Thymus (tissue), 11 donors: ENCODE data around the gene S100A10. TPM values are rescaled to one million over a fixed set of nuclear protein-coding genes. Genes with fewer than 3 reads are reported as not detected.

Experiments
- DNase-seq, 9 donors: peaks; one replicate each; pipeline ENCODE4 v3.0.0-alpha.2; 2013; ENCODE audit warnings: low spot score in 9 of 9, low read depth in 6 of 9, missing footprints in 1 of 9
- H3K27ac ChIP-seq, 2 donors: one replicate each; pipeline ENCODE4 v1.5.1; 2013; ENCODE audit warnings: control low read depth in 1 of 2, low read depth in 1 of 2, low read length in 1 of 2, mild to moderate bottlenecking in 1 of 2, moderate library complexity in 1 of 2
- H3K27me3 ChIP-seq, 2 donors: one replicate each; pipeline ENCODE4 v1.5.1; 2013; ENCODE audit warnings: low read length in 1 of 2; ENCODE audit not compliant: control insufficient read depth in 2 of 2, insufficient read depth in 1 of 2
- H3K36me3 ChIP-seq, 2 donors: one replicate each; pipeline ENCODE4 v1.5.1; 2013; ENCODE audit warnings: low read length in 1 of 2, mild to moderate bottlenecking in 1 of 2, moderate library complexity in 1 of 2; ENCODE audit not compliant: control insufficient read depth in 2 of 2, insufficient read depth in 2 of 2
- H3K4me1 ChIP-seq, 2 donors: one replicate each; pipeline ENCODE4 v1.5.1; 2013; ENCODE audit warnings: low read length in 2 of 2; ENCODE audit not compliant: control insufficient read depth in 2 of 2, insufficient read depth in 2 of 2
- H3K4me3 ChIP-seq, 2 donors: one replicate each; pipeline ENCODE4 v1.5.1; 2013; ENCODE audit warnings: low read length in 2 of 2, control low read depth in 1 of 2, mild to moderate bottlenecking in 1 of 2
- H3K9me3 ChIP-seq, 2 donors: one replicate each; pipeline ENCODE4 v1.5.1; 2013; ENCODE audit warnings: low read length in 1 of 2, mild to moderate bottlenecking in 1 of 2; ENCODE audit not compliant: control insufficient read depth in 2 of 2, insufficient read depth in 1 of 2
- WGBS: extraction: QIAGEN DNeasy Blood & Tissue Kit; methylation state at CpG from one replicate; pipeline ENCODE4 v1.1.7; 2013; 5-methylcytosine and 5-hydroxymethylcytosine counted together
- polyA plus RNA-seq: library from polyadenylated mRNA; stranded (reverse); fragments of 200-250 nt; gene quantifications from one replicate; pipeline ENCODE4 v1.2.3, GENCODE V29; 2013
- total RNA-seq: library from RNA; stranded (reverse); fragments of 120-200 nt; gene quantifications from one replicate; pipeline ENCODE4 v1.2.4, GENCODE V29; 2013
- donor health status: healthy.

The S100A10 gene
- total and polyA plus RNA-seq, 2 donors = 46.1 to 592 TPM

DNA sequence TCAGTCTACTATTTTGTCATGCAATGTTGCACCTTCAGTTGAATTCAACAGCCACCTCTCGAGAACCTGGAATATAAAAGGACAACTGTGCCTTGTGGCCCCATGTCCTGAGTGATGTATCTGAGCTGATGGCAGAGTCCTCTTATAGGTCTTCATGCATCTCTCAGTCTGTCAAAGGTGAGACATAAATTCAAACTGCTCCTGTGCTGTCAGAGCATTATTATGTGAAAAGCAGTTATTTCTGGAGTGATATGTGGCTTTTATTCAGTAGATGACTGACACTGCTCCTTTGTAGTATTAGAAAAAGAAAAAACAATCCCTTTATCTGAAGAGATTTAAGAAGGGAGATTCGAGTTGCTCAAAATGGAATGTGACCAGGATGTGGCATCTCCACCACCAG lies 8.4 kb downstream of the S100A10 start:
- peaks cover 0 to 21% of the 10 kb centered on the region in 2 donors for H3K27me3 ChIP-seq
- no peak for DNase-seq
- H3K4me1 ChIP-seq = no peaks in the 10 kb centered on the region
- no peaks in the 10 kb centered on the region for H3K9me3 ChIP-seq
- H3K4me3 ChIP-seq = no peak overlapping the region
- peaks cover 3 to 10% of the 10 kb centered on the region in 2 donors for H3K36me3 ChIP-seq
- 96% methylated on average over 2 of the region's 2 CpGs for WGBS
- H3K27ac ChIP-seq = no peak overlapping the region

DNA sequence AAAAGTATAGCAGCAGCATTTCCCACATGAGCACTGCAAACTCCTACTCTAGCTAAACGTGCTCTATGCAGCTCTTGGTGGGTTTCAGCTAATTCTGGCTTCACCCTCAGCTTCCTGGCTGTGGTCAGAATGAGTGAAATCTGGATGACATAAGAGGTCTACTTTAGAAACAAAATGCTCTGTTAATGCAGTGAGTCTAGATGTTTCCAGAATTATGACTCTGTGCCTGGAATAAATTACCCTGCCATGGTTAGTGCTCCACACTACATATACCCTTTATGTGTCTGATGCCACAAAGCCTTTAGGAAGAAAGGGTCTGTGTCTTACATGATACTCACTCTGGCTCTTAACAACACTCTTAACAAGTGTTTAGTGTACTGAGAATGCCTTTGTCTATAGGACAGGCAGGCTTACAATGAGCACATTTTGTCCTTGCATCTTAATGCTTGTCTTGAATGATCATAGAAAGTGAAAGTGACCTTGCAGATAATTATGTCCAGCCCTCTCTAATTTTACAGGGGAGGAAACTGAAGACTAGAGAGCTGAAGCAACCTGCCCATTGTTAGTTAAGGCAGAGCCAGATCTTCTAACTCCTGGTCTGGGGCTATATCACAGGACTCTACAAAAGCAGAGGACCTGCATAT lies 9.2 kb downstream of the S100A10 start:
- 7% methylated on average over 1 of the region's 1 CpG for WGBS
- no peaks in the 10 kb centered on the region for H3K4me1 ChIP-seq

DNA sequence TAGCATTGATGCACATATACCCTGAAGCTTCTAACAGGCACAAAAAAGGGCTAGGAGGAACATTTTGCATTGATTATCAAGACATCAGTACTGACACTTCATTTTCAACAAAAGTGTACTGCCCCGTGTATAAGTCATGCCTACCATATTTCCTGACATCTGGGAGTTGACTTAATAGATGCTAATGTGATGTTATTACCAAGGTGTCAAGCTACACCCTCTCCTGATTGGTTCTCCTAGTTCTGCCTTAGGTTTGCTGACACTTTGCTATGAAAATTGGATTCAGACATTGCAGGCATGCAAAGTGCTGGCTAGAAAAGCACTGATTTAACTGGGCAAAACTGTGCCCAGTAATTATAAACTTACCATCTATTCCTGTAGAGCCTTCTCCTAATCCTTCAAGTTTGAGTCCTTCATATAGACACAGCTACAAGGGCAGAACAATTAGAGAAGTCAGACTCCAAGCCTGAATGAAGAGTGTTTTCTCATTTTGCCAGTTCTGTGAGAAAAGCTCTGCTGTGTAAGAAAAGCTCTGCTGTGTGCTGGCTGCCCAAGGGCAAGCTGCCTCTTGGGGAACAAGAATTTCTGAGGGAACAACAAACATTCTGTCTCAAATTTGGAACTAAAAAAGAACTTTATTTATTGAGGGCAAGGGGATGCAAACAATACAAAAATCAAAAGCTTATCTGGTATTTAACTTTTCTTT lies 11.2 kb downstream of the S100A10 start:
- no peak overlapping the region for H3K27ac ChIP-seq
- no peak overlapping the region for H3K4me3 ChIP-seq
- WGBS = 79% methylated on average over 1 of the region's 1 CpG
- peaks cover 3 to 10% of the 10 kb centered on the region in 2 donors for H3K36me3 ChIP-seq
- no peaks in the 10 kb centered on the region for H3K9me3 ChIP-seq
- H3K4me1 ChIP-seq = no peaks in the 10 kb centered on the region
- DNase-seq = no peak
- H3K27me3 ChIP-seq = peaks cover 0 to 13% of the 10 kb centered on the region in 2 donors

More for the DNA sequence above, 9.2 kb downstream of the S100A10 start:
- Histone ChIP-seq H3K4me3 (no peak overlapping the region), H3K36me3 (peaks cover 3 to 10% of the 10 kb centered on the region in 2 donors), H3K27ac (no peak overlapping the region), H3K9me3 (no peaks in the 10 kb centered on the region), H3K27me3 (peaks cover 0 to 14% of the 10 kb centered on the region in 2 donors)
- peak in 1 of 9 donors; percentile 37 for DNase-seq

DNA sequence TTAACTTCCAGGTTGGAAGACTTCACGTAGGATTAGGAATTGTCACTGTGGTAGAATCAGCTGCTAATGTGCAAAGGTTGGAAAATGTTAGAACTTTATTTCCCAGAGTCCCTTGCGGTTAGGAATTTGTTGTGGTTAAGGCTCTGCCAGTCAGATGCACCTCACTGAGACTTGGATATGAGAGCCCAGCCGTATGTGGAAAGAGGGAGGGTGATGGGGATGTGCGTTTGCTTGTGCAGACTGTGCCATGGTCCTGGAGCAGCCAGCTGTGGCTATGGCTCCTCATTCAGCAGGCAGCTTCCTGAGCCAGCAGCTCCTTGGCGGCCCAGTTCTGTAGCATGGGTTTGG lies 12.5 kb downstream of the S100A10 start:
- Histone ChIP-seq H3K4me3 (no peak overlapping the region), H3K9me3 (no peaks in the 10 kb centered on the region), H3K4me1 (no peaks in the 10 kb centered on the region), H3K27ac (no peak overlapping the region), H3K36me3 (peaks cover 3 to 10% of the 10 kb centered on the region in 2 donors), H3K27me3 (peaks cover 0 to 23% of the 10 kb centered on the region in 2 donors)
- WGBS = 93% methylated on average over 5 of the region's 5 CpGs
- no peak for DNase-seq

DNA sequence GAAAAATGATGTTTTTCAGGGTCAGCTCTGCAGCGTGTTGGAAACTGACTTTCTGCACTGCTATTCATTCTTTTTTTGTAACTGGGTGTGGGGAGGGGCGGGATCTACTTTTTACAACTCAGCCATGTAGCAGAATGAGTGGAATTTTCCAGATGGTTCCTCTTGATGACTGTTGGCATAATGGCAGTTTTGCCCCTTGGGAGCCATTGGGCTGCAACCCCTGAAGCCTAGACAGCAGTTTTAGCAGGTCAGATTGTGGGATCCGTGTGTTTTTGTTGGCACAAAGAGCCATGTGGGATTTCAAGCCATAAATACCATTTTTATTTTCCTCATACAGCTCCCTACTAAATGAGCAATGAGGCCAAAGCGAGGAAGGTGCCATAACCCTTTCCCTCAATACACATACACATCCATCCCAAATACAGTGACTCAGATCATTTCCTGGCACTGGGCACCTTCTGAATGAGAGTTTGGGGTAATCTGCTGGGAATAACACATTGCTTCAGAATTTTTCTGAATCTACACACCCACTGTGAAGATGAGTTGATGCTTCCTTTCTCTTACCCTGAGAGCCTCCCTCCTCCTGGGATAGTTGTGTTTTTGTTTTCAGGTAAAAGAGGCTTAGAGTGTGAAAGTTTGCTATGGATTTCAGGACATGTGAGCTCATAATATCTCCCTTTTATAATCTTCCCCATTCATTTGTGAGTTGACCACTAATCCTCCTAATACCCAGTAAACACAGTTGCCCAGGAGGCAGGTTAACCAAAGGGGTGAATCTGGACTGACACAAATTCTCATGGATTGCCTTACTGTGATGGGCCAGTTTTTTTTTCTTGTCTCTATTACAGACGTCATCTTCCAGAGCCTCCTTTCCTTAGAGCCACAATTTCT lies 13.1 kb downstream of the S100A10 start:
- 91% methylated on average over 5 of the region's 5 CpGs for WGBS
- no peaks in the 10 kb centered on the region for H3K4me1 ChIP-seq
- no peaks in the 10 kb centered on the region for H3K9me3 ChIP-seq
- no peak overlapping the region for H3K4me3 ChIP-seq
- peaks cover 0 to 23% of the 10 kb centered on the region in 2 donors for H3K27me3 ChIP-seq
- peaks cover 3 to 9% of the 10 kb centered on the region in 2 donors for H3K36me3 ChIP-seq
- no peak for DNase-seq
- H3K27ac ChIP-seq = no peak overlapping the region

DNA sequence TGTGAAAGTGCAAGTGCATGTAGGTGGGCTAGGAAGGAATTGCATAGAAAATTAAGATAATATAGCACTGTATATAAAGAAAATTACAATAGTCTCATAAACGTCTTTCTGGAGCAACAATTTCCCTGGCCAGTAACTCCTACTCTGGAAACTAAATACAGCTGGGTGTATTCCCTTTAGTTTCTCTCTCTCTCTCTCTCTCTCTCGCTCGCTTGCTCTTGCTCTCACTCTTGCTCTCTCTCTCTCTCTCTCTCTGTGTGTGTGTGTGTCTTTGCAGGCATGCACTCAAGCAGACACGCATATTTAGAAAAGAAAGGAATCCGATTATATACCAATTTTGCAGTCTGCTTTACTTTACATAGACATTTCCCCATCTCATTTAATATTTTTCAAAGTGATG lies 14.7 kb downstream of the S100A10 start:
- H3K4me3 ChIP-seq = no peak overlapping the region
- peaks cover 0 to 3% of the 10 kb centered on the region in 2 donors for H3K36me3 ChIP-seq
- H3K27me3 ChIP-seq = peaks cover 0 to 23% of the 10 kb centered on the region in 2 donors
- no peaks in the 10 kb centered on the region for H3K9me3 ChIP-seq
- 80% methylated on average over 5 of the region's 5 CpGs for WGBS
- DNase-seq = no peak
- no peak overlapping the region for H3K27ac ChIP-seq
- no peaks in the 10 kb centered on the region for H3K4me1 ChIP-seq

DNA sequence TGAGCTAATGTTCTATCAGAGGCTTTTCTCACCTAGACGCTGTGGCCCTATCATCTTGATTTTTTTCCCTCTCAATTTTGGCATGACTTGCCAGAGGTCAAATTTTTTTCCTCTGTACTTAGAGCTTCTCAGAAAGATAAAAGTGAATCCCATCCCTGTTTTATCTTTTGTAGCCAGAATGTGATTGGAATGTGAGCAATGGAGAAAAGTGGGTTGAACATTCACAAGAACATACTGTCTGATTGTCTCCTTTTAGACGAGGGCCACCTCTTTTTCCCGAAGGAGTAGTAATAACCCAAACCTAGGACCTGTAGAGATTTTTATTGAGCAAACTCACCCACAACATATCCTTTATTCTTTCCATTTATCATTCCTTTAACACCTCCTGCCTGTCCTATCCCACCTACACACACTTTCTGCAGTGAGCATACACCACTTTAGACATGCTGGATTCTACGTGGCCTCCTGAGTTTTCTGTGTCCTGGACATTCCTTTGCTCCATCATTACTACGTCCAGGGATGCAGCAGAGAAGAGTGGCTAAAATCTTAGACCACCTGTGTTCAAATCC lies 15.9 kb downstream of the S100A10 start:
- peaks cover 0 to 29% of the 10 kb centered on the region in 2 donors for H3K27me3 ChIP-seq
- H3K36me3 ChIP-seq = peaks cover 0 to 3% of the 10 kb centered on the region in 2 donors
- 94% methylated on average over 5 of the region's 5 CpGs for WGBS
- H3K4me3 ChIP-seq = no peak overlapping the region
- no peaks in the 10 kb centered on the region for H3K9me3 ChIP-seq
- no peak for DNase-seq
- no peaks in the 10 kb centered on the region for H3K4me1 ChIP-seq
- no peak overlapping the region for H3K27ac ChIP-seq

DNA sequence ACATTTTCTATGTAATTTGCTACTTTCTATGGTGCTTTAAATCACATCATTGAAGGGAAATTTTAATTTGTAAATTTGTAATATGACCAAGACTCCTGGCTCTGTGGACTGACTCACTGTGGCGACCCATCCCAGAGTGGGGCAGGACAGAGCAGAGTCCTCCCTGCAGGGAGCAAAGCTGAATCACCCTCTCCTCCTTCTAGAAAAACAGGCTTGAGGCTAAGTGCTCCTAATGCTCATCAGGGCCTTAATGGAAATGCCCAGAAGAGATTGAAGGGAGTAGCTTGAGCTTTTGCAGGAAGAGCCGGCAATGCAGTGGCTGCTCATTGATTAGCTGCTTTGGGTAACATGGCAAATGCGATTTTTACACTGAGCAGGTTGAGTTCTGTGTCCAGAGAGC lies 16.8 kb downstream of the S100A10 start:
- DNase-seq = no peak
- Histone ChIP-seq H3K27me3 (peaks cover 0 to 29% of the 10 kb centered on the region in 2 donors), H3K36me3 (peaks cover 0 to 3% of the 10 kb centered on the region in 2 donors), H3K4me3 (no peak overlapping the region), H3K9me3 (no peaks in the 10 kb centered on the region), H3K27ac (no peak overlapping the region), H3K4me1 (no peaks in the 10 kb centered on the region)
- WGBS = 98% methylated on average over 3 of the region's 3 CpGs

DNA sequence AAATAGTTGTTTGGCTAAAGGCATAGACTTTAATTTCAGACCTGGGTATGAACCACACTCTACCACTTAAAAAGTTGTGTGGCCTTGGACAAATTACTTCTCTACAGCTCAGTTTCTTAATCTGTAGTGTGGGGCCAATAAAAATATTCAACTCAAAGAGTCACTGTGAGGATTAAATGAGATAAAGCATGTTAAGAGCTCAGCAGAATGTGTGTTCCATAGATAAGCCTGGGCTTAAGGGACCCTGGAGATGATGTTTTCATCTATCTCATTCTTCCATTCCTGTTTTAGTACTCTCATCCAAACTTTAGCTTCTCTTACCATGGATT lies 17.7 kb downstream of the S100A10 start:
- no peak for DNase-seq
- Histone ChIP-seq H3K4me1 (no peaks in the 10 kb centered on the region), H3K27ac (no peak overlapping the region), H3K27me3 (peaks cover 0 to 27% of the 10 kb centered on the region in 2 donors), H3K9me3 (no peaks in the 10 kb centered on the region), H3K36me3 (no peaks in the 10 kb centered on the region), H3K4me3 (no peak overlapping the region)
